Chondrocyte (in vitro differentiated cells): ENCODE results near the gene TPP2. TPM values are rescaled to one million over a fixed set of nuclear protein-coding genes. Genes with fewer than 3 reads are reported as not detected.

ENCODE experiments used
- DNase-seq: peaks from one replicate; pipeline ENCODE4 v3.0.0; 2021; ENCODE audit warnings: mixed read lengths, low spot score
- H3K27ac Mint-ChIP-seq: one replicate; pipeline ENCODE4 v1.8.0; 2021; ENCODE audit warnings: mild to moderate bottlenecking, moderate library complexity, mixed read lengths; ENCODE audit not compliant: unreplicated experiment
- H3K27me3 Mint-ChIP-seq: 2 replicates; pipeline ENCODE4 v1.8.0; 2021; ENCODE audit warnings: low read depth, mixed read lengths
- H3K36me3 Mint-ChIP-seq: 2 replicates; pipeline ENCODE4 v1.8.0; 2021; ENCODE audit warnings: low read depth, mixed read lengths
- H3K4me1 Mint-ChIP-seq: 2 replicates; pipeline ENCODE4 v1.8.0; 2021; ENCODE audit warnings: low read depth, mild to moderate bottlenecking, mixed read lengths
- H3K4me3 Mint-ChIP-seq: one replicate; pipeline ENCODE4 v1.8.0; 2021; ENCODE audit warnings: mild to moderate bottlenecking, moderate library complexity, mixed read lengths; ENCODE audit not compliant: unreplicated experiment
- H3K9me3 Mint-ChIP-seq: 2 replicates; pipeline ENCODE4 v1.8.0; 2021; ENCODE audit warnings: low read depth, mixed read lengths
- total RNA-seq: library from RNA; stranded (reverse); gene quantifications from 3 replicates; pipeline ENCODE4 v1.2.1, GENCODE V29; 2021
- TF ChIP-seq, protein P1 (sequence below): fragments of 200-600 bp; sonication (generic); IDR thresholded peaks from 2 replicates; pipeline ENCODE4 v1.5.0; 2021; ENCODE audit warnings: antibody characterized with exemption, mild to moderate bottlenecking, moderate library complexity

TPP2 gene
- total RNA-seq, 1 donor from 2014 or later: 27.8 TPM

DNA sequence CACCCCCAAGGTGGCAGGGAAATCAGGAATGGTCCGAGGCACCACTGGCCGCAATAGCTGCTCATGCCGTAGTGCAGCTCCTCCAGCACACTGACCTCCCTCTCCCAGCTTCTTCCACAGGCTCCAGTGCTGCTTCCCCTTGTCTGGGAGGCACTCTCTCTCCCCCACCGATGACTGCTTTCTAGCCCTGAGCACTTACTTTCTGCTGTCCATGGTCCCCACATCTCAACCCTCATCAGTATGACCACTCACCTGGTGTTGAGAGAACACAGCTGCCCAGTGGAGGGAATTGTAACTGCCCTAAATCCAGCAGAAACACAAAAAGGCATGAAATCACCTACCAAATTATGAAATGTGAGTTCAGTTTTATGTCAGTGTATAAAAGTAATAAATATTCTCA, 28.9 kb upstream of the TPP2 start:
- Mint-ChIP-seq H3K36me3 (no peaks in the 10 kb centered on the region), H3K27ac (no peak overlapping the region), H3K9me3 (no peaks in the 10 kb centered on the region), H3K4me1 (peaks cover 8% of the 10 kb centered on the region), H3K4me3 (no peak overlapping the region), H3K27me3 (peaks cover 39% of the 10 kb centered on the region)
- TF ChIP-seq, protein P1, sequence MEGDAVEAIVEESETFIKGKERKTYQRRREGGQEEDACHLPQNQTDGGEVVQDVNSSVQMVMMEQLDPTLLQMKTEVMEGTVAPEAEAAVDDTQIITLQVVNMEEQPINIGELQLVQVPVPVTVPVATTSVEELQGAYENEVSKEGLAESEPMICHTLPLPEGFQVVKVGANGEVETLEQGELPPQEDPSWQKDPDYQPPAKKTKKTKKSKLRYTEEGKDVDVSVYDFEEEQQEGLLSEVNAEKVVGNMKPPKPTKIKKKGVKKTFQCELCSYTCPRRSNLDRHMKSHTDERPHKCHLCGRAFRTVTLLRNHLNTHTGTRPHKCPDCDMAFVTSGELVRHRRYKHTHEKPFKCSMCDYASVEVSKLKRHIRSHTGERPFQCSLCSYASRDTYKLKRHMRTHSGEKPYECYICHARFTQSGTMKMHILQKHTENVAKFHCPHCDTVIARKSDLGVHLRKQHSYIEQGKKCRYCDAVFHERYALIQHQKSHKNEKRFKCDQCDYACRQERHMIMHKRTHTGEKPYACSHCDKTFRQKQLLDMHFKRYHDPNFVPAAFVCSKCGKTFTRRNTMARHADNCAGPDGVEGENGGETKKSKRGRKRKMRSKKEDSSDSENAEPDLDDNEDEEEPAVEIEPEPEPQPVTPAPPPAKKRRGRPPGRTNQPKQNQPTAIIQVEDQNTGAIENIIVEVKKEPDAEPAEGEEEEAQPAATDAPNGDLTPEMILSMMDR: no peak
- DNase-seq: no peak

DNA sequence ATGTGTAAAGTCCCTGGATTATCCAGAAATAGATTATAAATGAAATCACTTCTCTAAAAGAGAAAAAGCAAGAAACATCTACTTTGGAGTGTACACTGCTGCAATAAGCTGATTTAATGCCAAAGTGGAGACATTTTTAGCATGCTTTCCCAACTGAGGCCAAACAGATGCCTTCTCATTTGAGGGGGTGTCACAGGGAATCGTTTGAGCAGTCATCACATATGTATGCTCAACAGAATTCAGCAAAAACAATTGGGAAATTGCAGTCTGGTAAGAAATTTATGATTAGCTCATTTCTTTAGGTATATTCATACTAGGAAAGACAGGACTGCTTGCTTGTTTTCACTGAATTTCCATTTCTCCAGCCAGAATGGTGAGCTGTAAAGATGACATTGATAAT, 27.3 kb upstream of the TPP2 start:
- Mint-ChIP-seq H3K27me3 (peaks cover 51% of the 10 kb centered on the region), H3K4me3 (no peak overlapping the region), H3K4me1 (peaks cover 8% of the 10 kb centered on the region), H3K27ac (no peak overlapping the region), H3K9me3 (no peaks in the 10 kb centered on the region), H3K36me3 (no peaks in the 10 kb centered on the region)
- DNase-seq: no peak
- TF ChIP-seq, protein P1: no peak

DNA sequence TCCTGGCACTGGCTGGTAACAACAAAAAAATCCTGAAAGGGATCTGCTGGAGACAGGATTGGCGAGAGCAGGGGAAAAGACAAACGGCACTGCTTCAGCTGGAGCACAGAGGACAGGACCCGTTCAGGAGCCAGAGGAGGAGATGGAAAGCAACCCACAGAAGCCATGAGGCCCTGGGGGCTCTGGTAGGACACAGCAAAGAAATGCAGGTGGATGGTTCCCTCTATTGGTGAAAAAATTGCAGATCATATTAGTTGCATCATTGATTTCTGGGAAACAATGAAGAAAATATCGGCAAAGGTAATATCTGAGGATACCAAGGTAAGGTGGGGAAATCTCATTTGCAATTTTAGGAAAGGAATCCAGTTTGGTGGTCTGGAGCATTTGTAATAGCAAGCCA, 25.7 kb upstream of the TPP2 start:
- Mint-ChIP-seq H3K9me3 (no peaks in the 10 kb centered on the region), H3K4me1 (peaks cover 8% of the 10 kb centered on the region), H3K36me3 (no peaks in the 10 kb centered on the region), H3K27ac (no peak overlapping the region), H3K4me3 (no peak overlapping the region), H3K27me3 (peaks cover 48% of the 10 kb centered on the region)
- no peak for DNase-seq
- TF ChIP-seq, protein P1: peak; percentile 36

DNA sequence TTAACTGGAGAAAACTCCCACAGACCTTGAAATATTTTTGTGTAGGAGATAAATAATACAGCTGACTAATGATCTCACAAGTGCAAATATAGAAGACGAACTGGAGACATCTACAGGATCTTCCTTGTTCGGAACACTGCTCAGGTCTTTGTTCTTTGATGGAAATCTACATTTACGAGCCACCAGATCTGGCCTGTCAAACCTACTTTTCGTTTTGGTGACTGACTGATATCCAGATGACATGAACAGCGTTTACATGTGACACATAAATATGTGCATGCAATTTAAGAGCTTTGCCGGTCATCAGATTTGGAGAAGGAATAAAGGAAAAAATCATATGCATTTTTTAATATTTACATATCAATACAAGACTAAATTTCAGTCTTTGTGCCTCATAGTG, 24.5 kb upstream of the TPP2 start:
- Mint-ChIP-seq H3K36me3 (no peaks in the 10 kb centered on the region), H3K4me3 (no peak overlapping the region), H3K27me3 (peaks cover 41% of the 10 kb centered on the region), H3K27ac (no peak overlapping the region), H3K4me1 (peaks cover 8% of the 10 kb centered on the region), H3K9me3 (no peaks in the 10 kb centered on the region)
- no peak for DNase-seq
- TF ChIP-seq, protein P1: no peak

DNA sequence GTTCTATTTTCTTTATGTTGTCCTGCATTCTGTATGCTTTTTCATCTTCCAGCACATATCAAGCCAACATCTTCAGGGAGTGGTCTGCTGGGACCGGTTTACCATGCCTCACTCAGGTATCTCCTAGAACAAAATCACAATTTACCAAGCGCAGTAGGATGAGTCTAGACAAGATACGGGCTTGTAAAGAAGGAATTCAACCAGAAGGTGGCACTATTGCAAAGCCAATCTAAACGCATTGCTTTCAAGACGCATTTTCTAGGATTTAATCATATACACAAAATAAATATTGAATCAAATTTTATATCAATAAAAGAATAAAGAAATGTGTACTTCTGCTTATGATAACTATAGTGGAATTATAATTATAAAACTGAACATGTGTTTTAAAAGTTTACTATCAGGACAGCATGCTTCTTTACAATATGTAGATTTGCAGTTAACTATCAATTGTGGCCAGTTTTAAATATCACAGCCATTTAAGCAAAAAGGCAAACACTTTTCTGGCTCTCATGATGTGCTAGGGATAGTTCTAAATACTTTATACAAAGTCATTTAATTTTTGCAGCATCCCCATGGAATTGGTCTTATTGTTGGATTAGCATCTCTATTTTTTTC, 16.1 kb upstream of the TPP2 start:
- no peak for DNase-seq
- Mint-ChIP-seq H3K4me1 (peaks cover 2% of the 10 kb centered on the region), H3K9me3 (no peaks in the 10 kb centered on the region), H3K27ac (no peak overlapping the region), H3K36me3 (no peaks in the 10 kb centered on the region), H3K27me3 (peaks cover 20% of the 10 kb centered on the region), H3K4me3 (no peak overlapping the region)
- TF ChIP-seq, protein P1: peak; percentile 96
